OCI-LY3 (cell line): ENCODE measurements around the gene CD300LD.

ENCODE experiments used
- H2AFZ ChIP-seq: fragments of 200-600, 300-600 bp; shearing (Covaris generic); 2 replicates; pipeline ENCODE4 v1.6.0; 2014; ENCODE audit warnings: antibody characterized with exemption, low read depth, low read length
- H3K27ac ChIP-seq: fragments of 200-600, 300-600 bp; sonication (generic); 2 replicates; pipeline ENCODE4 v1.5.1; 2014; ENCODE audit warnings: mild to moderate bottlenecking, low read length, moderate library complexity, mixed read lengths
- H3K27me3 ChIP-seq: fragments of 200-600, 300-600 bp; sonication (generic); 2 replicates; pipeline ENCODE4 v1.6.1; 2014; ENCODE audit warnings: low read depth, low read length, mixed read lengths
- H3K36me3 ChIP-seq: fragments of 200-600, 300-600 bp; sonication (generic); replicated peaks from 2 replicates; pipeline ENCODE3; 2014; ENCODE audit warnings: low read depth, low read length, mixed read lengths
- H3K4me1 ChIP-seq: fragments of 300-600, 200-600 bp; sonication (generic); 2 replicates; pipeline ENCODE4 v1.6.1; 2014; ENCODE audit warnings: low read length, mixed read lengths
- H3K4me2 ChIP-seq: fragments of 200-600, 300-600 bp; sonication (generic); 2 replicates; pipeline ENCODE4 v1.6.1; 2014; ENCODE audit warnings: low read length, mixed read lengths
- H3K4me3 ChIP-seq: fragments of 300-600, 200-600 bp; sonication (generic); 2 replicates; pipeline ENCODE4 v1.5.1; 2014; ENCODE audit warnings: antibody characterized with exemption, mild to moderate bottlenecking, low read length, moderate library complexity
- H3K79me2 ChIP-seq: fragments of 300-600, 200-600 bp; shearing (Covaris generic); 2 replicates; pipeline ENCODE4 v1.6.1; 2014; ENCODE audit warnings: mild to moderate bottlenecking, low read length, mixed read lengths
- H3K9ac ChIP-seq: fragments of 300-600, 200-600 bp; shearing (Covaris generic); 2 replicates; pipeline ENCODE4 v1.6.0; 2014; ENCODE audit warnings: mild to moderate bottlenecking, low read length, moderate library complexity
- H3K9me3 ChIP-seq: fragments of 200-600, 300-600 bp; shearing (Covaris generic); 2 replicates; pipeline ENCODE4 v1.6.1; 2014; ENCODE audit warnings: low read length, mixed read lengths; ENCODE audit not compliant: insufficient read depth
- H4K20me1 ChIP-seq: fragments of 200-600, 300-600 bp; sonication (generic); 2 replicates; pipeline ENCODE4 v1.6.1; 2016; ENCODE audit warnings: low read length, mixed read lengths; ENCODE audit not compliant: insufficient read depth
- CTCF ChIP-seq: fragments of 200-600, 300-600 bp; sonication (generic); IDR thresholded peaks from 2 replicates; pipeline ENCODE4 v1.5.1; 2014; ENCODE audit warnings: antibody characterized with exemption, low read length, low read depth
- EZH2phosphoT487 ChIP-seq: fragments of 200-600 bp; shearing (Covaris generic); IDR thresholded peaks from 2 replicates; pipeline ENCODE4 v1.6.1; 2018; ENCODE audit warnings: antibody characterized with exemption, mixed run types, low read depth

The CD300LD gene

GRCh38 chr17:74530831-74531150 is 61.3 kb downstream of the CD300LD start:
- Histone ChIP-seq H3K27ac (no peak overlapping the region), H2AFZ (no peak overlapping the region), H3K9ac (no peak overlapping the region), H3K79me2 (no peaks in the 10 kb centered on the region), H3K4me2 (no peak overlapping the region), H3K4me1 (peaks cover 23% of the 10 kb centered on the region), H3K4me3 (no peak overlapping the region), H3K36me3 (no peaks in the 10 kb centered on the region), H3K9me3 (no peaks in the 10 kb centered on the region), H4K20me1 (no peaks in the 10 kb centered on the region), H3K27me3 (peaks cover 24% of the 10 kb centered on the region)
- TF ChIP-seq CTCF (no peak), EZH2phosphoT487 (no peak)
